Endothelial cell of umbilical vein (primary cell): ENCODE results near the gene PIP4P1. TPM values are rescaled to one million over a fixed set of nuclear protein-coding genes. Genes with fewer than 3 reads are reported as not detected.

ENCODE experiments used
- BruUV-seq: library from RNA; stranded (reverse); fragments of 400-500 nt; replicated peaks from 2 replicates; lab custom pipeline; 2021; lab: Mats Ljungman, UMichigan
- CTCF ChIA-PET: fragments of 300-600, 350-600 bp; sonication (Branson Sonifier 250); formaldehyde crosslinking; loops from one replicate; lab custom pipeline; 2021; ENCODE audit warnings: antibody characterized with exemption, inconsistent platforms; lab: Charles Lee
- POLR2A ChIA-PET: fragments of 300-600, 350-600 bp; sonication (Branson Sonifier 250); formaldehyde crosslinking; loops from one replicate; lab custom pipeline; 2021; ENCODE audit warnings: antibody characterized with exemption, inconsistent platforms; lab: Charles Lee
- DNase-seq: peaks from one replicate; pipeline ENCODE4 v3.0.0-alpha.2; 2011; ENCODE audit warnings: low read depth, low spot score
- FAIRE-seq: peaks from 2 replicates; lab custom pipeline; 2011; peaks lifted over from hg19 to GRCh38; lab: Jason Lieb, UNC
- H2AFZ ChIP-seq: 2 replicates; pipeline ENCODE4 v1.6.0; 2012; ENCODE audit warnings: low read depth, low read length, control low read depth, inconsistent platforms
- H3K27ac ChIP-seq: 2 replicates; pipeline ENCODE4 v1.5.1; 2011; ENCODE audit warnings: low read depth, mild to moderate bottlenecking, control low read depth, low read length, moderate library complexity; ENCODE audit not compliant: insufficient read depth
- H3K27me3 ChIP-seq, 2 experiments: 2 replicates each; pipeline versions ENCODE4 v1.6.0 to v1.6.1; 2011; ENCODE audit warnings: low read length in 2 of 2, mixed read lengths in 1 of 2; ENCODE audit not compliant: control insufficient read depth in 2 of 2, insufficient read depth in 2 of 2
- H3K36me3 ChIP-seq, 2 experiments: 2 replicates in 1 of 2; 3 replicates in 1 of 2; pipeline ENCODE4 v1.5.1; 2011; ENCODE audit warnings: low read length in 2 of 2, mild to moderate bottlenecking in 1 of 2, moderate library complexity in 1 of 2; ENCODE audit not compliant: control insufficient read depth in 2 of 2, insufficient read depth in 2 of 2; ENCODE audit errors: extremely low read depth in 1 of 2
- H3K4me1 ChIP-seq: 3 replicates; pipeline ENCODE4 v1.5.1; 2011; ENCODE audit warnings: mild to moderate bottlenecking, low read length; ENCODE audit not compliant: control insufficient read depth, insufficient read depth; ENCODE audit errors: extremely low read depth
- H3K4me2 ChIP-seq: 2 replicates; pipeline ENCODE4 v1.6.1; 2011; ENCODE audit warnings: low read length, control low read depth, mixed read lengths; ENCODE audit not compliant: insufficient read depth
- H3K4me3 ChIP-seq, 3 experiments: fragments of 200-600 bp in 1 of 3; sonication (generic), shearing (Covaris generic) in 1 of 3; replicated peaks in 1 of 3; 2 replicates each; pipeline ENCODE4 v1.5.1; 2011 to 2016; ENCODE audit warnings: control low read depth in 3 of 3, low read length in 3 of 3, mild to moderate bottlenecking in 2 of 3, inconsistent platforms in 1 of 3, low read depth in 1 of 3, moderate library complexity in 1 of 3; ENCODE audit not compliant: insufficient read depth in 1 of 3
- H3K79me2 ChIP-seq: 2 replicates; pipeline ENCODE4 v1.6.0; 2012; ENCODE audit warnings: low read length, inconsistent platforms; ENCODE audit not compliant: control insufficient read depth, insufficient read depth
- H3K9ac ChIP-seq: replicated peaks from 2 replicates; pipeline ENCODE3; 2011; ENCODE audit warnings: low read length, control low read depth; ENCODE audit not compliant: insufficient read depth; ENCODE audit errors: extremely low read depth
- H3K9me1 ChIP-seq: replicated peaks from 3 replicates; pipeline ENCODE4 v1.6.0; 2011; ENCODE audit warnings: mild to moderate bottlenecking, low read length; ENCODE audit not compliant: control insufficient read depth, insufficient read depth; ENCODE audit errors: extremely low read depth
- H3K9me3 ChIP-seq: replicated peaks from 2 replicates; pipeline ENCODE4 v1.5.1; 2012; ENCODE audit warnings: low read length, inconsistent platforms; ENCODE audit not compliant: control insufficient read depth, insufficient read depth
- H4K20me1 ChIP-seq: replicated peaks from 2 replicates; pipeline ENCODE3; 2011; ENCODE audit warnings: mild to moderate bottlenecking, low read length; ENCODE audit not compliant: control insufficient read depth, insufficient read depth; ENCODE audit errors: extremely low read depth
- CTCF ChIP-seq, 2 donors: IDR thresholded peaks; 1 replicate in 1 of 2; 2 replicates in 1 of 2; pipeline ENCODE4 v1.5.1; 2011; ENCODE audit warnings: low read length in 2 of 2, mild to moderate bottlenecking in 2 of 2, moderate library complexity in 2 of 2, control low read depth in 1 of 2, inconsistent platforms in 1 of 2, low read depth in 1 of 2; ENCODE audit not compliant: insufficient read depth in 1 of 2; ENCODE audit errors: extremely low read depth in 1 of 2
- EZH2 ChIP-seq: IDR thresholded peaks from 2 replicates; pipeline ENCODE4 v1.6.1; 2012; ENCODE audit warnings: borderline replicate concordance, low read depth, mild to moderate bottlenecking, moderate library complexity, low read length, inconsistent platforms; ENCODE audit not compliant: severe bottlenecking
- FOS ChIP-seq: IDR thresholded peaks from 2 replicates; pipeline ENCODE4 v1.6.1; 2011; ENCODE audit warnings: mild to moderate bottlenecking, low read length, moderate library complexity, borderline replicate concordance; ENCODE audit not compliant: insufficient read depth
- GATA2 ChIP-seq: IDR thresholded peaks from 2 replicates; pipeline ENCODE4 v1.7.0; 2011; ENCODE audit warnings: low read depth, mild to moderate bottlenecking, moderate library complexity, mixed read lengths, low read length; ENCODE audit not compliant: insufficient read length, insufficient read depth
- JUN ChIP-seq: IDR thresholded peaks from 2 replicates; pipeline ENCODE4 v1.6.1; 2011; ENCODE audit warnings: borderline replicate concordance, low read depth; ENCODE audit not compliant: insufficient read length, insufficient read depth
- MAX ChIP-seq: IDR thresholded peaks from 2 replicates; pipeline ENCODE4 v1.6.1; 2011; ENCODE audit not compliant: insufficient read depth, insufficient read length
- MYC ChIP-seq: IDR thresholded peaks from one replicate; pipeline ENCODE4 v1.6.1; 2011; ENCODE audit warnings: mild to moderate bottlenecking, low read depth, low read length
- POLR2A ChIP-seq: IDR thresholded peaks from 2 replicates; pipeline ENCODE4 v1.6.1; 2012; ENCODE audit warnings: low read depth, mild to moderate bottlenecking, control low read depth, low read length
- POLR2AphosphoS5 ChIP-seq: IDR thresholded peaks from 2 replicates; pipeline ENCODE4 v1.6.1; 2012; ENCODE audit warnings: low read depth, mild to moderate bottlenecking, control low read depth, low read length, moderate library complexity; ENCODE audit not compliant: insufficient read depth
- dilution Hi-C: fragments of 300-500 bp; cut with MboI; formaldehyde crosslinking; loops from one replicate; pipeline ENCODE4 v1.15.0; 2019; ENCODE audit warnings: low sequenced_read_pairs; ENCODE audit not compliant: extremely low pct_ligation_motif_present
- intact Hi-C: fragments of 100-400 bp; cut with micrococcal nuclease; formaldehyde crosslinking; loops from one replicate; pipeline ENCODE4 v1.10.0; 2022
- polyA plus RNA-seq, 4 experiments: library from polyadenylated mRNA; depleted of rRNA in 3 of 4; stranded (reverse) in 3 of 4; unstranded in 1 of 4; fragments of >200 nt; gene quantifications; 2 replicates each; pipeline versions ENCODE4 v1.2.1 to v1.2.3, GENCODE V29; 2011 to 2012; ENCODE audit warnings: missing spikeins in 1 of 4
- total RNA-seq: library from RNA; stranded (reverse); gene quantifications from 2 replicates; pipeline ENCODE4 v1.2.3, GENCODE V29; 2021

PIP4P1 gene
- total and polyA plus RNA-seq, 2 donors (not counting 3 experiments of a cell fraction or from before 2014, with no cell fraction given): 28.6 to 52.5 TPM

GRCh38 chr14:20421267-20421666 lies 40.0 kb downstream of the PIP4P1 start:
- DNase-seq (no peak), FAIRE-seq (no peak)
- Histone ChIP-seq H3K9ac (no peak overlapping the region), H3K4me2 (no peak overlapping the region), H3K9me3 (no peaks in the 10 kb centered on the region), H2AFZ (no peak overlapping the region), H3K4me1 (no peaks in the 10 kb centered on the region), H3K27ac (no peak overlapping the region), H3K4me3 (no peak overlapping the region), H3K9me1 (no peaks in the 10 kb centered on the region), H3K36me3 (no peaks in the 10 kb centered on the region), H3K27me3 (no peaks in the 10 kb centered on the region), H4K20me1 (no peaks in the 10 kb centered on the region), H3K79me2 (no peaks in the 10 kb centered on the region)
- POLR2A ChIA-PET: no interaction called here
- dilution Hi-C loops (no loop called here), intact Hi-C loops (no loop called here)
- CTCF ChIA-PET: interaction anchor here (1.2 kb wide), 1 partner anchor 24 kb away, joined by 3 read pairs; no protein-coding TSS in a partner anchor
- no peak for TF ChIP-seq MYC
- no peak for TF ChIP-seq MAX
- TF ChIP-seq FOS: no peak
- TF ChIP-seq POLR2A: no peak
- no peak for TF ChIP-seq EZH2
- no peak for TF ChIP-seq JUN
- no peak for TF ChIP-seq CTCF (IDR thresholded peaks at IDR 0.05; ENCODE audit: extremely low read depth in 1 of 2, insufficient read depth in 1 of 2, low read depth in 1 of 2, low read length in 2 of 2)
- TF ChIP-seq POLR2AphosphoS5: no peak
- no peak for TF ChIP-seq GATA2
- no TSS peak for BruUV-seq
